Keratinocyte (primary cell): ENCODE results near the gene ZNF12.
"Not testable (repeated sequence)": the region's sequence is repeated elsewhere in the genome, so short reads cannot be mapped to it uniquely, and the experiment has no call there.

Experiments
- EZH2 ChIP-seq: IDR thresholded peaks from one replicate; pipeline ENCODE4 v1.6.1; 2012; ENCODE audit warnings: inconsistent platforms, mild to moderate bottlenecking, low read length, moderate library complexity
- TF ChIP-seq, protein P1 (sequence below), 3 experiments: IDR thresholded peaks in 1 of 3; conservative IDR thresholded peaks in 1 of 3; optimal IDR thresholded peaks in 1 of 3; 2 replicates in 2 of 3; 3 replicates in 1 of 3; pipeline versions ENCODE3 to v1.5.1; 2011; ENCODE audit warnings: low read length in 3 of 3, mild to moderate bottlenecking in 3 of 3, moderate library complexity in 2 of 3, control low read depth in 1 of 3, inconsistent platforms in 1 of 3; ENCODE audit not compliant: insufficient read depth in 2 of 3; ENCODE audit errors: extremely low read depth in 1 of 3

DNA sequence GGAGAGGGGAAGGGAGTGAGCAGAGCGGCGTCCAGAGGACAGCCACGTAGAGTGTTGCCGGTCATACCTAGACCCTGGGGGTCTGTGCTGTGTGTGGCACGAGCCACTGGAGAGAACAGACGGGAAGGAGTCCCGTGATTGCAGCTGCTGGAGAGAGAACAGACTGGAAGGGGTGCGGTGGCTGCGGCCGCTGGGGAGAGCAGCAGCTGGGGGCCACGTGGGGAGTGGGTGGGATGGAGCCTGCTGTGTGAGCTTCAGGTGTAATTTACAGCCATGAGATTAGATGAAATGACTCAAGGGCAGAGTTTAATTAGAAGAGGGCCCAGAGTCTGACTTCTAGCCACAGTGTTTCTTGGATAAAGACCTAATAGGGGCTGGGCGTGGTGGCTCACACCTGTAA lies 42.6 kb upstream of the ZNF12 start:
- TF ChIP-seq EZH2, result not testable (repeated sequence)
- TF ChIP-seq, protein P1, sequence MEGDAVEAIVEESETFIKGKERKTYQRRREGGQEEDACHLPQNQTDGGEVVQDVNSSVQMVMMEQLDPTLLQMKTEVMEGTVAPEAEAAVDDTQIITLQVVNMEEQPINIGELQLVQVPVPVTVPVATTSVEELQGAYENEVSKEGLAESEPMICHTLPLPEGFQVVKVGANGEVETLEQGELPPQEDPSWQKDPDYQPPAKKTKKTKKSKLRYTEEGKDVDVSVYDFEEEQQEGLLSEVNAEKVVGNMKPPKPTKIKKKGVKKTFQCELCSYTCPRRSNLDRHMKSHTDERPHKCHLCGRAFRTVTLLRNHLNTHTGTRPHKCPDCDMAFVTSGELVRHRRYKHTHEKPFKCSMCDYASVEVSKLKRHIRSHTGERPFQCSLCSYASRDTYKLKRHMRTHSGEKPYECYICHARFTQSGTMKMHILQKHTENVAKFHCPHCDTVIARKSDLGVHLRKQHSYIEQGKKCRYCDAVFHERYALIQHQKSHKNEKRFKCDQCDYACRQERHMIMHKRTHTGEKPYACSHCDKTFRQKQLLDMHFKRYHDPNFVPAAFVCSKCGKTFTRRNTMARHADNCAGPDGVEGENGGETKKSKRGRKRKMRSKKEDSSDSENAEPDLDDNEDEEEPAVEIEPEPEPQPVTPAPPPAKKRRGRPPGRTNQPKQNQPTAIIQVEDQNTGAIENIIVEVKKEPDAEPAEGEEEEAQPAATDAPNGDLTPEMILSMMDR (optimal IDR thresholded peaks at IDR 0.05 in 1 of 3, IDR thresholded peaks at IDR 0.05 in 1 of 3, conservative IDR thresholded peaks at IDR 0.05 in 1 of 3; ENCODE audit: extremely low read depth in 1 of 3, insufficient read depth in 2 of 3, low read length in 3 of 3), result not testable (repeated sequence)
